SJCRH30 (cell line): ENCODE data around the gene EPM2A. TPM values are rescaled to one million over a fixed set of nuclear protein-coding genes. Genes with fewer than 3 reads are reported as not detected.
"Not testable (repeated sequence)": the region's sequence is repeated elsewhere in the genome, so short reads cannot be mapped to it uniquely, and the experiment has no call there.

Experiments used
- DNase-seq, 2 experiments: peaks; one replicate each; pipeline ENCODE4 v3.0.0-alpha.2; 2015 to 2020
- H3K27ac ChIP-seq: fragments of 250-450 bp; sonication (Bioruptor Pico); 2 replicates; pipeline ENCODE4 v1.5.1; 2020; ENCODE audit warnings: mild to moderate bottlenecking, moderate library complexity
- H3K27me3 ChIP-seq: fragments of 250-450 bp; sonication (Bioruptor Pico); 2 replicates; pipeline ENCODE4 v1.5.1; 2020; ENCODE audit warnings: mild to moderate bottlenecking, moderate library complexity
- H3K36me3 ChIP-seq: fragments of 250-450 bp; sonication (Bioruptor Pico); 2 replicates; pipeline ENCODE4 v1.5.1; 2020; ENCODE audit warnings: mild to moderate bottlenecking, moderate library complexity
- H3K4me1 ChIP-seq: fragments of 250-450 bp; sonication (Bioruptor Pico); 2 replicates; pipeline ENCODE4 v1.5.1; 2020; ENCODE audit warnings: mild to moderate bottlenecking, moderate library complexity
- H3K4me3 ChIP-seq: fragments of 250-450 bp; sonication (Bioruptor Pico); 2 replicates; pipeline ENCODE4 v1.5.1; 2020; ENCODE audit warnings: mild to moderate bottlenecking, moderate library complexity
- H3K9me3 ChIP-seq: fragments of 250-450 bp; sonication (Bioruptor Pico); replicated peaks from 2 replicates; pipeline ENCODE4 v1.5.1; 2020; ENCODE audit warnings: mild to moderate bottlenecking, moderate library complexity
- total RNA-seq: library from RNA; depleted of rRNA; stranded (reverse); fragments of >200 nt; shearing (Covaris generic); gene quantifications from 2 replicates; pipeline ENCODE4 v1.2.3, GENCODE V29; 2014

The EPM2A gene
- total RNA-seq, 1 experiment from 2014 or later, result 3.1 TPM

- H3K9me3 ChIP-seq, DNase-seq, H3K4me1 ChIP-seq: not testable (repeated sequence)
Observed at GRCh38 chr6:145742472-145742871, 7.2 kb upstream of the EPM2A start.

GRCh38 chr6:145739685-145740084, 4.4 kb upstream of the EPM2A start:
- H3K27me3 ChIP-seq, result not testable (repeated sequence)

More at GRCh38 chr6:145742472-145742871, 7.2 kb upstream of the EPM2A start:
- not testable (repeated sequence) for H3K36me3 ChIP-seq, H3K27ac ChIP-seq, H3K27me3 ChIP-seq, H3K4me3 ChIP-seq

GRCh38 chr6:145738265-145738664, 2.9 kb upstream of the EPM2A start:
- no peaks in the 10 kb centered on the region for H3K4me1 ChIP-seq
- no peaks in the 10 kb centered on the region for H3K9me3 ChIP-seq
- H3K27ac ChIP-seq, result no peak overlapping the region
- no peak for DNase-seq
- H3K27me3 ChIP-seq, result no peaks in the 10 kb centered on the region
- H3K4me3 ChIP-seq, result no peak overlapping the region
- H3K36me3 ChIP-seq, result no peaks in the 10 kb centered on the region

More at GRCh38 chr6:145739685-145740084, 4.4 kb upstream of the EPM2A start:
- H3K9me3 ChIP-seq, H3K4me1 ChIP-seq, DNase-seq, H3K27ac ChIP-seq, H3K4me3 ChIP-seq, H3K36me3 ChIP-seq: not testable (repeated sequence)

GRCh38 chr6:145736661-145737144, 1.4 kb upstream of the EPM2A start:
- Histone ChIP-seq H3K4me3 (peak overlapping the region; percentile 78), H3K27me3 (no peaks in the 10 kb centered on the region), H3K27ac (no peak overlapping the region), H3K4me1 (no peaks in the 10 kb centered on the region), H3K9me3 (no peaks in the 10 kb centered on the region), H3K36me3 (no peaks in the 10 kb centered on the region)
- no peak for DNase-seq

GRCh38 chr6:145734486-145735355, 599 bp downstream of the EPM2A start:
- no peaks in the 10 kb centered on the region for H3K9me3 ChIP-seq
- peak overlapping the region; percentile 78 for H3K4me3 ChIP-seq
- DNase-seq, result peak; percentile 90 to 91
- H3K36me3 ChIP-seq, result no peaks in the 10 kb centered on the region
- H3K27me3 ChIP-seq, result no peaks in the 10 kb centered on the region
- H3K4me1 ChIP-seq, result no peaks in the 10 kb centered on the region
- peak overlapping the region; percentile 87 for H3K27ac ChIP-seq

- H3K4me1 ChIP-seq, result no peaks in the 10 kb centered on the region
- peak in 1 of 2 experiments; percentile 41 for DNase-seq
- no peaks in the 10 kb centered on the region for H3K36me3 ChIP-seq
- peak overlapping the region; percentile 87 for H3K27ac ChIP-seq
- H3K27me3 ChIP-seq, result no peaks in the 10 kb centered on the region
- H3K4me3 ChIP-seq, result peak overlapping the region; percentile 78
- H3K9me3 ChIP-seq, result no peaks in the 10 kb centered on the region
Observed at GRCh38 chr6:145733810-145734209, 1.5 kb downstream of the EPM2A start.

GRCh38 chr6:145733207-145733606, 2.1 kb downstream of the EPM2A start:
- no peak for DNase-seq
- no peaks in the 10 kb centered on the region for H3K4me1 ChIP-seq
- H3K9me3 ChIP-seq, result no peaks in the 10 kb centered on the region
- H3K27me3 ChIP-seq, result no peaks in the 10 kb centered on the region
- H3K4me3 ChIP-seq, result no peak overlapping the region
- H3K27ac ChIP-seq, result no peak overlapping the region
- no peaks in the 10 kb centered on the region for H3K36me3 ChIP-seq

GRCh38 chr6:145731447-145731846, 3.9 kb downstream of the EPM2A start:
- no peaks in the 10 kb centered on the region for H3K4me1 ChIP-seq
- H3K36me3 ChIP-seq, result no peaks in the 10 kb centered on the region
- no peaks in the 10 kb centered on the region for H3K9me3 ChIP-seq
- no peak overlapping the region for H3K27ac ChIP-seq
- H3K4me3 ChIP-seq, result no peak overlapping the region
- no peak for DNase-seq
- H3K27me3 ChIP-seq, result no peaks in the 10 kb centered on the region

GRCh38 chr6:145729887-145730286, 5.4 kb downstream of the EPM2A start:
- no peaks in the 10 kb centered on the region for H3K4me1 ChIP-seq
- no peak overlapping the region for H3K4me3 ChIP-seq
- H3K9me3 ChIP-seq, result no peaks in the 10 kb centered on the region
- no peak for DNase-seq
- H3K27me3 ChIP-seq, result no peaks in the 10 kb centered on the region
- H3K36me3 ChIP-seq, result no peaks in the 10 kb centered on the region
- no peak overlapping the region for H3K27ac ChIP-seq

GRCh38 chr6:145728444-145729385, 6.6 kb downstream of the EPM2A start:
- Histone ChIP-seq H3K4me1 (no peaks in the 10 kb centered on the region), H3K36me3 (no peaks in the 10 kb centered on the region), H3K27ac (no peak overlapping the region), H3K27me3 (no peaks in the 10 kb centered on the region), H3K4me3 (no peak overlapping the region), H3K9me3 (no peaks in the 10 kb centered on the region)
- DNase-seq, result no peak

- Histone ChIP-seq H3K36me3 (no peaks in the 10 kb centered on the region), H3K9me3 (no peaks in the 10 kb centered on the region), H3K4me3 (no peak overlapping the region), H3K4me1 (no peaks in the 10 kb centered on the region), H3K27me3 (no peaks in the 10 kb centered on the region), H3K27ac (no peak overlapping the region)
- no peak for DNase-seq
Observed at GRCh38 chr6:145727817-145728388, 7.4 kb downstream of the EPM2A start.

GRCh38 chr6:145725570-145725969, 9.8 kb downstream of the EPM2A start:
- no peaks in the 10 kb centered on the region for H3K9me3 ChIP-seq
- H3K27ac ChIP-seq, result no peak overlapping the region
- H3K4me1 ChIP-seq, result no peaks in the 10 kb centered on the region

GRCh38 chr6:145723646-145724045, 11.7 kb downstream of the EPM2A start:
- H3K4me3 ChIP-seq, result no peak overlapping the region
- no peak for DNase-seq
- no peaks in the 10 kb centered on the region for H3K4me1 ChIP-seq
- H3K27ac ChIP-seq, result no peak overlapping the region
- 0 out of 2 replicates have a peak, but pooled peaks cover 2% of the 10 kb centered on the region for H3K9me3 ChIP-seq
- no peaks in the 10 kb centered on the region for H3K36me3 ChIP-seq
- no peaks in the 10 kb centered on the region for H3K27me3 ChIP-seq

More at GRCh38 chr6:145725570-145725969, 9.8 kb downstream of the EPM2A start:
- no peak for DNase-seq
- Histone ChIP-seq H3K27me3 (no peaks in the 10 kb centered on the region), H3K4me3 (no peak overlapping the region), H3K36me3 (no peaks in the 10 kb centered on the region)

GRCh38 chr6:145722190-145722589, 13.1 kb downstream of the EPM2A start:
- Histone ChIP-seq H3K27me3 (no peaks in the 10 kb centered on the region), H3K36me3 (no peaks in the 10 kb centered on the region), H3K9me3 (0 out of 2 replicates have a peak, but pooled peaks cover 3% of the 10 kb centered on the region), H3K4me1 (no peaks in the 10 kb centered on the region), H3K27ac (no peak overlapping the region), H3K4me3 (no peak overlapping the region)
- DNase-seq, result no peak
